ENCODE results near the gene NCAM2.
"Not testable (repeated sequence)": the region's sequence is repeated elsewhere in the genome, so short reads cannot be mapped to it uniquely, and the experiment has no call there.

The NCAM2 gene

DNA sequence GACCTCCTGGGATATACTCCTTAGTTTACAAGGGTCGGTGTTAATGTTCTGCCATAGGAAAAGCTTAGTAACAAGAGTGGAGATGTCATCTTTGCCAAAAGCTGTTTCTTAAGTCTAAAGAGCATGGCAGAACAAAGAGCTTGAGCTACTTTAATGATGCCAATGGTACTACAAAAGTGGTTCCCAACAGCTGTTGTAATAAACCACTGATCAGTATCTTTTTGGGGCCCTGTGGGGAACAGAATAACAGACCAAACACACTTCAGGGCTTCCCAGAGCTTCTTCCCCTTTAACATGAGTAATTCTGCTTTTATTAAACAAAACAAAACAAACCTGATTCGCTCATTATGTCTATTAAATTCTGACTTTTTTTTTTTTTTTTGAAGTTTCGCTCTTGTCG, 116.3 kb downstream of the NCAM2 start:
- Mint-ChIP-seq H3K9me3 (no peaks in the 10 kb centered on the region), H3K27ac (no peak overlapping the region), H3K27me3 (no peaks in the 10 kb centered on the region), H3K4me3 (no peak overlapping the region), H3K4me1 (no peaks in the 10 kb centered on the region), H3K36me3 (no peaks in the 10 kb centered on the region)

DNA sequence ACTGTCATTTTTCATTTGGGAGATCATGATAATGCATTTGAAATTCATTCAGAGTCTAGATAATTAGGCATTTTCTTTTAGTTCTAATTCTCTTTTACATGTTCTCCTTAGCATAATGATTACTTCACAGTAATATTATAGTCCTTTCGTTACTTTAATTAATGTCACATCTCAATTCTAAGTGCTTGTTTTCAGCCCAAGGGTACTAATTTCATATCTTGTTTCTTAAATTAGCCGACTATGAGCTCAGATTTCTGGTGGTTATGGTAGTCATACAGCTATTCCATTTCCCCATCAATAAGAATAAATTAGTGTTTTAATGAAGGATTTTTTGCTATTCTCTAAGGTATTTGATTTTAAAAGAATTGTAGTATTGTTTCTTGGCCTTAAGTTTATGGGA, 120.9 kb downstream of the NCAM2 start:
- Mint-ChIP-seq H3K4me3 (no peak overlapping the region), H3K4me1 (no peaks in the 10 kb centered on the region), H3K27ac (no peak overlapping the region), H3K36me3 (no peaks in the 10 kb centered on the region), H3K27me3 (no peaks in the 10 kb centered on the region), H3K9me3 (no peaks in the 10 kb centered on the region)

DNA sequence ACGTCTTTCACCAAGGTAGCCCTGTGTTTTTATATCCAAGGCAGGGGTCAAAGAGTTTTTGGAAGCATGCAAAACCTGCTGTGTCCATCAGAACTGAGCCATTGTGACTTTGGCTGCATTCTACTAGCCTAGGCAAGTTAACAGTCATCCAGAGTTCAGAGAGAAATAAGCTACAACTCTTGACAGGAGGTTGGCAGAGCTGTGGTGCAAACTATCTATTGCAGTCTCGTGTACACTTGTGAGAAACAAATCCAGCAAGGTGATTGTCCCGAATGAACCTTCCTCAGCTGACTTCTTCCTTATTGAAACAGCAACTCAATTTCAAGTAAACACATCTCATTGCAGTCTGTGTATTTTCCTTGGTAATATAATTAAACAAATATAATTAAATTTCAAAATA, 124.5 kb downstream of the NCAM2 start:
- H3K36me3 Mint-ChIP-seq, result no peaks in the 10 kb centered on the region
- no peaks in the 10 kb centered on the region for H3K4me1 Mint-ChIP-seq
- no peak overlapping the region for H3K27ac Mint-ChIP-seq
- H3K4me3 Mint-ChIP-seq, result no peak overlapping the region
- no peaks in the 10 kb centered on the region for H3K9me3 Mint-ChIP-seq
- no peaks in the 10 kb centered on the region for H3K27me3 Mint-ChIP-seq

DNA sequence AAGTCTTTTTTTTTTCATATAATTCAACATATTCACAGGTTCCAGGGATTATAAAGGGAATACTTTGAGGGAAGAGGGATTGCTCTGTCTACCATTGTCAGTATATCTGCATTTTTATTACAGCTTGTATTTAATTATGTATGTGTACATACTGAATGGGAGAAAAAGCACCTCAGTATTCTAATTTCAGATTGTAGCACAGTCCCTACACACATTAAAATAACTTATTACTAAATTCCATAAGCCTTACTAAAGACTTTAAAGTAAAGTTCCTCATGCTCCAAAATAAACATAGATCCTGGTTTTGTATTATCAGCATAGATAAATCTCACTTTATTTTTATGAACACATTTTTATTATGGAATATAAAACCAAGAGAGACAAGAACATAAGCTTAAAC, 134.2 kb downstream of the NCAM2 start:
- Mint-ChIP-seq H3K9me3 (no peaks in the 10 kb centered on the region), H3K4me3 (no peak overlapping the region), H3K36me3 (no peaks in the 10 kb centered on the region), H3K27me3 (no peaks in the 10 kb centered on the region), H3K27ac (no peak overlapping the region), H3K4me1 (no peaks in the 10 kb centered on the region)

DNA sequence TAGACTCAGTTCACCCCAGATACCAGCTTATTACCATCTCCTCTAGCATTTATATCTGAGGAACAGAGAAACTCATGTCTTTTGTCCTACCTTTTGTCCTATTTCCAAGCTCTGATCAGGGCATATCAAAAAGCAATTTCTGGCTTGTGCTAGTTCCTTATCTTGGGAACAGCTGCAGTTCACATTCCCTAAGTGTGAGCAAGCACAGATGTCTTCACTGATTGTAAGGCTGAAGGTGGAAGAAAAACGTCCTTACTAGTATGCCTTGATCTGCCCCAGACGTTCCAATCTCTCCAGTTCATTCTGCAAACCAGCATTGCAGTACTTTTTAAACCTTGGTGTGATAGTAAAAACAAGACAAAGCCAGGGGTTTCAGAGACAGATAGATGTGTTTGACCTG, 139.8 kb downstream of the NCAM2 start:
- no peaks in the 10 kb centered on the region for H3K36me3 Mint-ChIP-seq
- H3K4me3 Mint-ChIP-seq, result no peak overlapping the region
- H3K4me1 Mint-ChIP-seq, result no peaks in the 10 kb centered on the region
- no peaks in the 10 kb centered on the region for H3K27me3 Mint-ChIP-seq
- H3K9me3 Mint-ChIP-seq, result peaks cover 5% of the 10 kb centered on the region
- H3K27ac Mint-ChIP-seq, result no peak overlapping the region

DNA sequence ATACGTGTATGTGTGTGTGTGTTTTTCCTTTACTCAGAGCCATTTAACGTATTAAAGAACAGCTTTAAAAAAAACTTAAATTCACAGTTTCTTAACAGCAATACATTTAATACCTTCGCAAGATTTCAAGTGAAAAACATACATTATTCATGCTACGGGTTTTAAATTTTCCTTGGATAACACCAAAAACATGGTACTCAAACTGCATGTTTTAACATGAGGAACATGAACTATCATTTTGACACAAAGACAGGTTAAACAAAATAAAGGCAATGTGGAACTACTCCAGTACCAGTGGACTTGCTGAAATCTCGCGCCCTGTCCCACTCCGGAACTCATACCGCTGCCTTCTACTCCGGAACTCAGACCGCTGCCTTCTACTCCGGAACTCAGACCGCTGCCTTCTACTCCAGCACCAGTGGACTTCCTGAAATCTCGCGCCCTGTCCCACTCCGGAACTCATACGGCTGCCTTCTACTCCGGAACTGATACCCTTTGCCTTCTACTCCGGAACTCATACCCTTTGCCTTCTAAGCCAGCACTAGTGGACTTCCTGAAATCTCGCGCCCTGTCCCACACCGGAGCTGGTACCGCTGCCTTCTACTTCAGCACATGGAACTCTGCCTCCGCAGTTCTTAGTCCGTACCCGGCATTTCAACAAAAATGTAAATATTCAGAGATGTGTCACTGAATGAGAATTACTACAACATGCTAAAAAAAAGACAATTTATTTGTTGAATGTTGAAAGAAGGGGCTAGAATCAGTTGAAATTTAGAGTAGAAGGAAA, 148.6 kb downstream of the NCAM2 start:
- no peak overlapping the region for H3K4me3 Mint-ChIP-seq
- no peaks in the 10 kb centered on the region for H3K36me3 Mint-ChIP-seq
- no peaks in the 10 kb centered on the region for H3K27me3 Mint-ChIP-seq
- no peaks in the 10 kb centered on the region for H3K9me3 Mint-ChIP-seq
- H3K4me1 Mint-ChIP-seq, result no peaks in the 10 kb centered on the region
- H3K27ac Mint-ChIP-seq, result no peak overlapping the region

DNA sequence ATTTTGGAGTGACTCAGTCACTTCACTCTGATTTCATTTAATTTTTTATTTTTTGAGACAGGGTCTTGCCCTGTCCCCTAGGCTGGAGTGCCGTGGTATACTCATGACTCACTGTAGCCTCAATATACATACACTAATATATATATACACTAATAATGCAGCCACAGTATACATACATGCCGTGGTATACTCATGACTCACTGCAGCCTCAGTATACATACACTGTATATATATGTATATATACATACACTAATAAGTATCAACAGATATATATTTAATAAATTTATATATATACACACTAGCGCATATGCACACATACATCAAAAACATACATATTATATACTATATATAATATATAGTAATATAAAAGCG, 149.2 kb downstream of the NCAM2 start:
- H3K9me3 Mint-ChIP-seq, result no peaks in the 10 kb centered on the region

DNA sequence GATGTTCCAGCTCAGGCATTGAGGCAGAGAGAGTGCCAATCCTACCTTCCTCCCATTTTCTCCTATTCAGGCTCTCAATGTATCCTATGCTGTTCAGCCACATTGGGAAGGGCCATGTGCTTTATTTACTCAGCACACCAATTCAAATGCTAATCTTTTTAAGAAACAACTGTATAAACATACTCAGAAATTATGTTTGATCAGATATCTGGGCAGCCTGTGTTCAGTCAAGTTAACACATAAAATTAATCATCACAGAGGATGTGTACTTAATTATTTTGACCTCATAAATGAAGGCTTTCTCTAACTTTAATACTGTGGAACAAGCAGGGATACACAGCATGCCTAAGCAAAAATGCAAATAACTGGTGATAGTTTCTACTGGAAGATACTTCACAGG, 149.8 kb downstream of the NCAM2 start:
- H3K4me3 Mint-ChIP-seq, result no peak overlapping the region
- no peaks in the 10 kb centered on the region for H3K36me3 Mint-ChIP-seq
- H3K27ac Mint-ChIP-seq, result no peak overlapping the region
- no peaks in the 10 kb centered on the region for H3K9me3 Mint-ChIP-seq
- H3K27me3 Mint-ChIP-seq, result no peaks in the 10 kb centered on the region
- H3K4me1 Mint-ChIP-seq, result no peaks in the 10 kb centered on the region

More for the DNA sequence above, 149.2 kb downstream of the NCAM2 start:
- no peak overlapping the region for H3K4me3 Mint-ChIP-seq
- H3K27ac Mint-ChIP-seq, result no peak overlapping the region
- no peaks in the 10 kb centered on the region for H3K36me3 Mint-ChIP-seq
- H3K4me1 Mint-ChIP-seq, result no peaks in the 10 kb centered on the region
- no peaks in the 10 kb centered on the region for H3K27me3 Mint-ChIP-seq

DNA sequence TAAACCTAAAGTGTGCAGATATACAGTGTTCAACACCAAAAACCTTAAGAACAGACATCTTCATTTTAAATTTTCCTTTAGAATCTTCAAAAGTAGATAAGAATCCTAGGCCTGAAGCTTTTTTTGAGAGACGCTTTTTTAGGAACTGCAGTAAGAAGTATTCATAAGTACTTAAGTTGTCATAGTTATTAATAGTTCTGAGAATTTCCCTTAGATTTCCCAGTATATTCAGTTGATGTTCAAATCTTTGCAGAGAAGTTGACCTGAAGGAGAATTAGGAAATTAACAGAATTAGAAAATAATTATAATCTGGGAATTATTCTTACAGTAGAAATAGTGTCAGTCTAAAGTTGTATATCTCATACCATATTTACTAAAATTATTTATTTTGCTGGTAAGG, 150.3 kb downstream of the NCAM2 start:
- H3K36me3 Mint-ChIP-seq, result no peaks in the 10 kb centered on the region
- H3K27me3 Mint-ChIP-seq, result no peaks in the 10 kb centered on the region
- H3K27ac Mint-ChIP-seq, result no peak overlapping the region
- H3K4me1 Mint-ChIP-seq, result no peaks in the 10 kb centered on the region
- H3K9me3 Mint-ChIP-seq, result no peaks in the 10 kb centered on the region
- no peak overlapping the region for H3K4me3 Mint-ChIP-seq

DNA sequence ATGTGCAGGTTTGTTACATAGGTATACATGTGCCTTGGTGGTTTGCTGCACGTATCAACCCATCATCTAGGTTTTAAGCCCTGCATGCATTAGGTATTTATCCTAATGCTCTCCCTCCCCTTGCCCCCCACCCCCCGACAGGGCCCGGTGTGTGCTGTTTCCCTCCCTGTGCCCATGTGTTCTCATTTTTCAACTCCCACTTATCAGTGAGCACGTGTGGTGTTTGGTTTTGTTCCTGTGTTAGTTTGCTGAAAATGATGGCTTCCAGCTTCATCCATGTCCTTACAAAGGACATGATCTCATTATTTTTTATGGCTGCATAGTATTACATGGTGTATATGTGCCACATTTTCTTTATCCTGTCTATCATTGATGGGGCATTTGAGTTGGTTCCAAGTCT, 151.2 kb downstream of the NCAM2 start:
- H3K36me3 Mint-ChIP-seq, H3K9me3 Mint-ChIP-seq, H3K4me3 Mint-ChIP-seq, H3K27me3 Mint-ChIP-seq, H3K4me1 Mint-ChIP-seq, H3K27ac Mint-ChIP-seq: not testable (repeated sequence)

DNA sequence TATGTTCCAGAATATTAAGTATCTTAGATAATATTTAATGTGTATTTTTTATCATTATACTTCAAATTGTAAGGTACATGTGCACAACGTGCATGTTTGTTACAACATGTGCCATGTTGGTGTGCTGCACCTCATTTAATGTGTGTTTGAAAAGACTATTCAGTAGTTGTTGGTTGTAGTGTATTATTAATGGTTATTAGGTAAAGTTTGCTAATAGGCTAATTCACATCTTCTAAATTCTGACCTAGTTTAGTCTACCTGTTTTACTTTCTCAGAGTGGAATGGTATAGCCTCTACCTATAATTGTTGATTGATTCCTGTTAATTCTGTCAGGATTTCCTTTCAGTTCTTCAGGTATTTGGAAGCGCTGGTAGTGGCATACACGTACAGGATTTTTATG, 153.0 kb downstream of the NCAM2 start:
- H3K4me3 Mint-ChIP-seq, result no peak overlapping the region
- no peak overlapping the region for H3K27ac Mint-ChIP-seq
- no peaks in the 10 kb centered on the region for H3K27me3 Mint-ChIP-seq
- H3K9me3 Mint-ChIP-seq, result no peaks in the 10 kb centered on the region
- no peaks in the 10 kb centered on the region for H3K4me1 Mint-ChIP-seq
- no peaks in the 10 kb centered on the region for H3K36me3 Mint-ChIP-seq

DNA sequence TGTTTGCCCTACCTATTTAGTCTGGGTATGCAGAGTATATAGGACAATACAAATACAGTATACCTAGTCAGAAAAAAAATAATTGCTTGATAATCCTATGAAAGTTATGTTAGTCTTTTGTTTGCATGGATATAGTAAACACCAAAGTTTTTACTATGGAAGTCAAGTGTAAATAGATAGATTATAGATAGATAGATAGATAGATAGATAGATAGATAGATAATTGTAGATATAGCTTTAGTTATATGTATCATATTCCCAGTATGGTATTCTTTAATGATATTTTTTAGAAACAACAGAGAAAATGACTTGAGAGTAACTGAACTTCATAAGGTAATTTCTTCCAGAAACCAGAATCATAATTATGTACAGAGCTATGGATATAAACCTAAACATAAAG, 158.2 kb downstream of the NCAM2 start:
- H3K9me3 Mint-ChIP-seq, result no peaks in the 10 kb centered on the region

DNA sequence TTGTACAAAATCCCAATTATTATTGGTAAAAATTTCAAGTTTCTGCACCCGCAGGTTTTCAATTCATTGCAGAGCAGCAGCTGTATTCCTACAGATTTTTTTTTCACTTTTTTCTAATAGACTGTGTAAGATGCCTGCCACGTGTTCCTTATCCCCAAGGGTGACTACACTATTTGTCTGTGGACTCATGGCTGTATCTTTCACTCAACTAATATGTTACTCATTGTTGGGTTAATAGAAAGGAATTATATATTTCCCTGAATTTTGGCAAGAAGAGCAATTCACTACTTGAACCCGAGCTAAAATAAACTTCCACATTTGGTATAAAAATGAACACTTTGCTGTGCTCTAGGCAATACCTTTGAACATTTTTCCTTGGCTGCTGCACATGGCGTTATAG, 158.7 kb downstream of the NCAM2 start:
- no peak overlapping the region for H3K27ac Mint-ChIP-seq
- H3K4me1 Mint-ChIP-seq, result no peaks in the 10 kb centered on the region
- no peaks in the 10 kb centered on the region for H3K9me3 Mint-ChIP-seq
- no peaks in the 10 kb centered on the region for H3K36me3 Mint-ChIP-seq
- no peaks in the 10 kb centered on the region for H3K27me3 Mint-ChIP-seq
- no peak overlapping the region for H3K4me3 Mint-ChIP-seq

More for the DNA sequence above, 158.2 kb downstream of the NCAM2 start:
- H3K27me3 Mint-ChIP-seq, result no peaks in the 10 kb centered on the region
- no peaks in the 10 kb centered on the region for H3K36me3 Mint-ChIP-seq
- no peak overlapping the region for H3K27ac Mint-ChIP-seq
- no peak overlapping the region for H3K4me3 Mint-ChIP-seq
- no peaks in the 10 kb centered on the region for H3K4me1 Mint-ChIP-seq

DNA sequence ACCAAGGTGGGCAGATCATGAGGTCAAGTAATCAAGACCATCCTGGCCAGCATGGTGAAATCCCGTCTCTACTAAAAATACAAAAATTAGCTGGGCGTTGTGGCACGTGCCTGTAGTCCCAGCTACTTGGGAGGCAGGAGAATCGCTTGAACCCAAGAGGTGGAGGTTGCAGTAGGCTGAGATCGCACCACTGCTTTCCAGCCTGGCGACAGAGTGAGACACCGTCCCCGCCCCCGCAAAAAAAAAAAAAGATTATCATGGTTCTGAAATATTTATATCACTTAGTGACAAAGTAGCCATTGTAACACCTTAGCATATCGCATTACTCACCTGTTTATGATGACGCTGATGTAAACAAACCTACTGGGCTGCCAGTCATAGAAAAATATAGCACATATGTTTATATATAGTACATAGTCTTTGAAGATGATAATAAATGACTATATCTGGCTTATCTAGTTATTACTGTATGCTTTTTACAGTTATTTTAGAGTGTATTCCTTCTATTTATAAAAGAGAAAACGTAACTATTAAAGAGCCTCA, 160.2 kb downstream of the NCAM2 start:
- no peak overlapping the region for H3K4me3 Mint-ChIP-seq
- H3K27ac Mint-ChIP-seq, result no peak overlapping the region
- no peaks in the 10 kb centered on the region for H3K36me3 Mint-ChIP-seq
- H3K27me3 Mint-ChIP-seq, result no peaks in the 10 kb centered on the region
- H3K9me3 Mint-ChIP-seq, result no peaks in the 10 kb centered on the region
- no peaks in the 10 kb centered on the region for H3K4me1 Mint-ChIP-seq

DNA sequence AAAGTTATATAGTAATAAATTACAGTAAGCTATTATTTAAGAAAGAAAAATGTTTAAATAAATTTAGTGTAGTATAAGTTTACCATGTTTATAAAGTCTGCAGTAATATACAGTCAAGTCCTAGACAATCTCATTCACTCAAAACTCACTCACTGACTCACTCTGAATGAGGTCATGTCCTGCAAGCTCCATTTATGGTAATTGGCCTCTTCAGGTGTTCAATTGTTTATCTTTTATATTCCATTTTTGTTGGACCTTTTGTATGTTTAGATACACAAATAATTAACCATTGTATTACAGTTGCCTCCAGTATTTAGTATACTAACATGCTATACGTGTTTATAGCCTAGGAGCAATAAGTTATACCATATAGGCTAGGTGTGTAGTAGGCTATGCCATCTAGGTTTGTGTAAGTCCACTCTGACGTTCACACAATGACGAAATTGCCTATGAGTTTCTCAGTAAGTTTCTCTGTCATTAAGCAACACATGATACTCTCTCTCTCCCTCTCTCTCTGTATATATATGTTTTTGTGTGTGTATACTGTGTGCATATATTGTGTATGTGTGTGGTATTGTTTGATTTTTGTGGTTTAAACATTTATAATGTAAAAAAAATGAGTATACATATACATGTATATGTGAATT, 161.2 kb downstream of the NCAM2 start:
- Mint-ChIP-seq H3K27ac (no peak overlapping the region), H3K9me3 (no peaks in the 10 kb centered on the region), H3K27me3 (no peaks in the 10 kb centered on the region), H3K4me3 (no peak overlapping the region), H3K4me1 (no peaks in the 10 kb centered on the region), H3K36me3 (no peaks in the 10 kb centered on the region)

DNA sequence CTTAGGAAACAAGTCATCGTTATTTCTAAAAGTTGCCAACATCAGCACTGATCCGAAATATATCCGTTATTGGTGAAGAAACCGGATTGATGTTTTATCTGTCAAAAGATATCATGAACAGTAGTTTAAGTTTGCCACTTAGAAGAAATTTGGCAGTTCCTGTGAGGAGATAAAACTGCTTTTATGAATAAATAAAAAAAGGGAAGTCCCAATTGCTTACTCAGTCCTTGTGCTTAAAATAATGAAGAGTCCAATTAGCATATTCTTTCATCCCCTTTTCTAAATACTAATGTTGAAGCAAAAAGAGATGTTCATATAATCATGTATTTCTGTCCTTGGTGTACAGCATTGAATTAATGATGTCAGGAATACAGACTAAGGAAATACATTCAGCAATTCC, 164.6 kb downstream of the NCAM2 start:
- peaks cover 1% of the 10 kb centered on the region for H3K27me3 Mint-ChIP-seq
- no peak overlapping the region for H3K27ac Mint-ChIP-seq
- no peaks in the 10 kb centered on the region for H3K36me3 Mint-ChIP-seq
- no peaks in the 10 kb centered on the region for H3K4me1 Mint-ChIP-seq
- no peaks in the 10 kb centered on the region for H3K9me3 Mint-ChIP-seq
- H3K4me3 Mint-ChIP-seq, result no peak overlapping the region

Measured in activated naive CD4-positive, alpha-beta T cell treated with anti-CD3 and anti-CD28 coated beads, Interleukin-2, amount 50 U/mL, for 24 hours (primary cell).